Activated CD4-positive, CD25-positive, alpha-beta regulatory T cell treated with anti-CD3 and anti-CD28 coated beads, Interleukin-2, amount 50 U/mL, for 72 hours (primary cell): ENCODE data around the gene TMEM151A.
A peak's percentile ranks its signal among the peaks of the same experiment; 100 is the strongest.
"Not testable (repeated sequence)": the region's sequence is repeated elsewhere in the genome, so short reads cannot be mapped to it uniquely, and the experiment has no call there.

Experiments
- DNase-seq: peaks from one replicate; pipeline ENCODE4 v3.0.0; 2021

TMEM151A gene

DNA sequence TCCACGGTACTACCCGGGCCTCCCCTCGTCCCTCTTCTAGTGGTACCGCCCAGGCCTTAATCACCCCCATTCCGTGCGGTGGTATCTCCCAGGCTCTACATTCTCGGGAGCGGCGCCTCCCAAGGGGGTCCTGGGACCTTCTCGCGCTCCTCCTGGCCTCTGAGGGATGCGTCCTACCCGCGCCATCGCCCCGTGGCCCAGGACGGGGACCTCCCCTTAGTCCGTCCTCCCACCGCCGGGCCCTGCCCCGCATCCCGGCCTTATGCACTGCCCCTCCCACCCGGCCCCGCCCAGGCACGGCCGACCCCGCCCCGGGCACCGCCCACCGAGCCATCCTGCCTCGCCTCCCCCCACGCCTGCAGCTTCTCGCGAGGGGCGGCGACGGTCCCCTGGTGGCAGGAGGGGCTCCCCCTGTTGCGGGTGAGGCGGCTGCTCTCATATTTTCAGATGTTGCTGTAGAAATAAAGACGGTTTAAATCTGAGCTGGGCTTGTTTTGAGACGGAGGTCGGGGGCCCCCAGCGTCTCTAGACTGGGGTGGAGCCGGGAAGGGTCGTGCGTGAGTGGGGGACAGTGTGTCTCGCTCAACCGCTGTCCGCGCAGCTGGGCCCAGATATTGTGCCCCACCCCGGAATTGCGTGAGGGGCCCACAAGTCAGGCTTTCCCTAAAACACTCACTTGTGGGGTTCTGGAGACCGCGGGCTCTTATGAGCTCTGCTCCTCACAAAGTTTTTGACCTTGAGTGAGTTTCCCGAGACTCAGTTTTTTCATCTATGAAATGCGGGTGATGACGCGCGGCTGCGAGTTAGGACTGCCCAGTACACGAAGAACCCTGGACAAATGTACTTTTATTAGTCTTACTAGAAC is 24.1 kb upstream of the TMEM151A start:
- DNase-seq: peak; percentile 84

DNA sequence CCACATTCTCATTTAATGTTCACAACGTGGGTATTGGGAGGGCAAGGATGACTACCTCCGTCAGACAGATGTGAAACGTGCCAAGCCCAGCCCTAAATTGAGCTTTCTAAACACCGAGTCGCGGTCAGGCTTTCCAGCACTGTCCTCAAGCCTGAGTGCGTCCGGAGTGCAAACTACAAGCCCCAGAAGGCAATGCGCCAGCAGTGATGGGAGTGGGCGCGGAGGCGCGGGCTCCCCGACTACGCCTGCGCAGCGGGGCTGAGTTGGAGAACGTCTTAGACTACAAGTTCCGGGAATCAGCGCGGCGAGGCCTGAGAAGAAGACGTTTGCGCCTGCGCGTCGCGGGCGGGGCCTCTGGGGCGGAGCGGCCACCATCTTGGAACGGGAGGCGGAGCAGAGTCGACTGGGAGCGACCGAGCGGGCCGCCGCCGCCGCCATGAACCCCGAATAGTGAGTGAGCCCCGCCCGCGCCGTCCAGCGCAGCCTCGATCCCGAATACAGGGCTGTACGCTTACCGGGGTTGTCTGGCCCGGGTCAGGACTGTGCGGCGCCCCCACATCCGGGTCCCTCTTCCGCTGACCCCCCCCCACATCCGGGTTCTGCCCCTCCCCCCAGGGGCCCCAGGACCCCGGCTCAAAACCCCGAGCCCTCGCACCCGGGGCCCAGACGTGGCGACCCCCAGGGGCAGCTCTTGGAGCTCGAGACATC is 23.3 kb upstream of the TMEM151A start, which contains the start of gene RAB1B:
Gene RAB1B, plus strand, starts transcription at position 396 of the 708 bp plus-strand sequence. Its CDS starts 41 bp downstream, at position 437.
- DNase-seq: peak; percentile 99

DNA sequence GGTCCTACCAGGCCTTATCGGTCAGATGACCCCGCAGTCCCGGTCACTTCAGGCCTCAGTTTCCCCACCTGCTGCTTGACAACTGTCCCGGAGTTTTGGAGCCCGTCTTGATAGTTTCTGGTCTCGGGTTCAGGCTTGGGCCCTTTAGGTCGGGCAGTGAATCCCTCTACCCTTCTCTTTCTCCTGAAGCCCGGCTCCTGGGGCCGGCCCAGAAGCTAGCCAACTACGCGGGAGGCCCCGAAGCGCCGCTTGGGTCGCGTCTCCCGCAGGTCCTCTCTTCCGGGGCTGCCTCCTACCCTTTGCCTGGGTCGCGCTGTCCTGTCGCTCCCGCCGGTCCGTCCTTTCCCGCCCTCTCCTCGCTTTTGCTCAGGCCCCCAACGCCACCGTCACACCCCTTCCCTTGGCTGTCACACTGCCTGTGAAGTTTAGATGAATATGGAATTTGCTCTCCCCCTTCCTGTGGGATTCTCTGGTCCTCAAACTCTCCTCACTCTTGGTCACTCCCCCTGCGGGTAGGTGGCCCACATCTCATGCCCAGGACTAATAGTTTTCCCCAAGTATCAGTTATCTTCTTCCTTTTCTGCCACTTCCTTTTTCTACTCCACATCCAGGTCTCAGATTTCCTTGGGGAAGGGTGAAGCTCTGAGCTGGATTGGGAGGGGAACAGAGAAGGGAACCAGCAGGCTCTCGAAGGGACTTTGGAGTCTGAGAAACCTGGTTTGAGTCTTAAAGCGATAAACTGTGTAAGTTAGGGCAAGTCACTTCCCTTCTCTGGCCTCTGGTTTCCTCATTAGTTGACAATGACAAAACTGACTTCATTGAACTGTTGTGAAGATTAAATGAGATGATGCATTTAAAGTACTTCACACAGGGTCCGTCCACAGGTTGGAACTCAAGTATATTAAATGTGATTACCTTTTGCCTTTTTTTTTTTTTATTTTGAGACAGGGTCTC is 22.5 kb upstream of the TMEM151A start:
- no peak for DNase-seq

DNA sequence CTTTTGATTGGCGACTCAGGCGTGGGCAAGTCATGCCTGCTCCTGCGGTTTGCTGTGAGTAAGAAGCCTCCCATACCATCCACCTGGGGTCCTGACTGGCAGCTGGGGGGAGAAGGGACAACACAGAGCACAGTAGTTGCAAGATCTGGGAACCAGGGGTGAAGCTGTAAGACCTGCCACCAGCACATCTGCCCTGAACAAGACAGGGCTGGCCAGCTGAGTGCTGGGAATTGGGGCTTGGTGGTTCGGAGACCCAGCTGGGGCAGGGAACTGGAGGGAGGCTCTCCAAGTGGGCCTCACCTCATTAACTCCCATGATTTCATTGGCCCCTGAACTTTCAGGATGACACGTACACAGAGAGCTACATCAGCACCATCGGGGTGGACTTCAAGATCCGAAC is 19.9 kb upstream of the TMEM151A start:
- DNase-seq: no peak

DNA sequence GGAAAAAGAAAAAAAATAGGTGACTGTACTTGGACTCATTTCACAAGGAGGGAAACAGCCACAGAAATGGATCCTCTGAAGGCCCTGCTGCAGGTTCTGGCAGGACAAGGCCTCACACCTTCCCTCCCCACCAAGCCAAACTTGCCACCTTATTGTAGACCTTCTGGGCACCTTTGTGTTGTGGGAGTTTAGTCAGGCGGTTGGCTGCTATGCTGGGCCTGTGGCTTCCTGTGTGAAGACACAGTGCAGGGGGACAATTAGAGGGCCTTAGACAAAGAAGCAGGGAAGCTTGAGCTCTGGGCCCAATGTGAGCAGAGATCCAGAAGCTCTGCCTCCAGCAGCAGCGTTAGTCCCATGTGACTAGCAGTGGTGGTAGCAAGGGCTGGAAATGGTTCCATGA is 19.1 kb upstream of the TMEM151A start:
- DNase-seq: no peak

DNA sequence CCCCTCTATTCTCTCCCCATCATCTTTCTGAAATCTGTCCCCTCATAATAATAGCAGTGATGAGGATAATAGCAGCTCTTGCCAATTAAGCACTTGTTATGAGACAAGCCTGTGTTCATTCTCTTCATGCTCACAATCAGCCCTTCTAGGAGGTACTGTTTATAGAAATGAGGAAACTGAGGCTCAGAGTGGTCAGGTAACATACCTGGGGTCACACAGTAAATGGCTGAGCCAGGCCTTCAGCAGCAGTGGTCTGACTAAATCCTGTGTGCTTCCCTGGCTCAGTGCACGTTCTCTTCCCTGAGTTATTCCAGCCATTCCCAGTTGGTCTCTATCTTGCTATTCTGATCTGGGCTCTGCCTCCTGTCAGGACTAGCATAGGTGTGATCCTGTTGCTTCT is 17.5 kb upstream of the TMEM151A start:
- no peak for DNase-seq

DNA sequence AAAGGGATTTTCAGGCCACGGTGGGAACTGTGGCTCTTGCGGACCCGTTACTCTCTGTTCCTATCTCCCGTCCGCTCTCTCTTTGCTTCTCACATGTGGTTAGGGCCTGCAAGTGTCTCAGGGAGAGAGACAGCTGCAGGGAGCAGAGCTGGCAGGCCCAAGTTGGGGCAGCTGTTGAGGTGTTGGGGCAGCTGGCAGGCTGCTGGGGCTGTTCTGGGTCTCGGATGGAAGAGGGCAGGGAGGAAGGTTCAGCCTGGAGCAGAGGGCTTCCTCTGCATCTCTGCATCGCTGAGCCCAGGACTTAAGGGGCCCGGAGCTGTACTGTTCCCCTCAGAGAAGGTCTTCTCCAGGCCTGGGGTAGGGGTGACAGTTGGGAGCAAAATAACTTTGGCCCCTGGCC is 16.3 kb upstream of the TMEM151A start:
- no peak for DNase-seq

DNA sequence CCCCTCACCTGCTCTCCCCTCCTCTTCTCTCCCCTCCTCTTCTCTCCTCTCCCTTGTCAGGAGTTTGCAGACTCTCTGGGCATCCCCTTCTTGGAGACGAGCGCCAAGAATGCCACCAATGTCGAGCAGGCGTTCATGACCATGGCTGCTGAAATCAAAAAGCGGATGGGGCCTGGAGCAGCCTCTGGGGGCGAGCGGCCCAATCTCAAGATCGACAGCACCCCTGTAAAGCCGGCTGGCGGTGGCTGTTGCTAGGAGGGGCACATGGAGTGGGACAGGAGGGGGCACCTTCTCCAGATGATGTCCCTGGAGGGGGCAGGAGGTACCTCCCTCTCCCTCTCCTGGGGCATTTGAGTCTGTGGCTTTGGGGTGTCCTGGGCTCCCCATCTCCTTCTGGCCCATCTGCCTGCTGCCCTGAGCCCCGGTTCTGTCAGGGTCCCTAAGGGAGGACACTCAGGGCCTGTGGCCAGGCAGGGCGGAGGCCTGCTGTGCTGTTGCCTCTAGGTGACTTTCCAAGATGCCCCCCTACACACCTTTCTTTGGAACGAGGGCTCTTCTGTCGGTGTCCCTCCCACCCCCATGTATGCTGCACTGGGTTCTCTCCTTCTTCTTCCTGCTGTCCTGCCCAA is 15.6 kb upstream of the TMEM151A start:
- DNase-seq: no peak

DNA sequence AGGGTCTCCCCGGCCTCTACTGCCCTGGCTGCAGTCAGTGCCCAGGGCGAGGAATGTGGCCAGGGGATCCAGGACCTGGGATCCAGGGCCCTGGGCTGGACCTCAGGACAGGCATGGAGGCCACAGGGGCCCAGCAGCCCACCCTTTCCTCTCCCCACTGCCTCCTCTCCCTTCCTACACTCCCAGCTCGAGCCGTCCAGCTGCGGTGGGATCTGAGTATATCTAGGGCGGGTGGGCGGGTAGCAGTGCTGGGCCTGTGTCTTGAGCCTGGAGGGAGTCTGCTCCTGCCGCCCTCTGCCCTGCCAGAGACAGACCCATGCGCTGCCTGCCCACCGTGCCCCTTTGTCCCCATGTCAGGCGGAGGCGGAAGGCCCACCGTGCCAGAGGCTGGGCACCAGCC is 15.1 kb upstream of the TMEM151A start:
- not testable (repeated sequence) for DNase-seq

DNA sequence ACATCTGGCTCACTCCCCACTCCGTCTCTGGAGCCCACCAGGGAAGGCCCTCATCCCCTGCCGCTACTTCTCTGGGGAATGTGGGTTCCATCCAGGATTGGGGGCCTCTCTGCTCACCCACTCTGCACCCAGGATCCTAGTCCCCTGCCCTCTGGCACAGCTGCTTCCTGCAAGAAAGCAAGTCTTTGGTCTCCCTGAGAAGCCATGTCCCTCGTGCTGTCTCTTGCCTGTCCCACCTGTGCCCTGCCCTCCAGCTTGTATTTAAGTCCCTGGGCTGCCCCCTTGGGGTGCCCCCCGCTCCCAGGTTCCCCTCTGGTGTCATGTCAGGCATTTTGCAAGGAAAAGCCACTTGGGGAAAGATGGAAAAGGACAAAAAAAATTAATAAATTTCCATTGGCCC is 14.6 kb upstream of the TMEM151A start:
- not testable (repeated sequence) for DNase-seq

DNA sequence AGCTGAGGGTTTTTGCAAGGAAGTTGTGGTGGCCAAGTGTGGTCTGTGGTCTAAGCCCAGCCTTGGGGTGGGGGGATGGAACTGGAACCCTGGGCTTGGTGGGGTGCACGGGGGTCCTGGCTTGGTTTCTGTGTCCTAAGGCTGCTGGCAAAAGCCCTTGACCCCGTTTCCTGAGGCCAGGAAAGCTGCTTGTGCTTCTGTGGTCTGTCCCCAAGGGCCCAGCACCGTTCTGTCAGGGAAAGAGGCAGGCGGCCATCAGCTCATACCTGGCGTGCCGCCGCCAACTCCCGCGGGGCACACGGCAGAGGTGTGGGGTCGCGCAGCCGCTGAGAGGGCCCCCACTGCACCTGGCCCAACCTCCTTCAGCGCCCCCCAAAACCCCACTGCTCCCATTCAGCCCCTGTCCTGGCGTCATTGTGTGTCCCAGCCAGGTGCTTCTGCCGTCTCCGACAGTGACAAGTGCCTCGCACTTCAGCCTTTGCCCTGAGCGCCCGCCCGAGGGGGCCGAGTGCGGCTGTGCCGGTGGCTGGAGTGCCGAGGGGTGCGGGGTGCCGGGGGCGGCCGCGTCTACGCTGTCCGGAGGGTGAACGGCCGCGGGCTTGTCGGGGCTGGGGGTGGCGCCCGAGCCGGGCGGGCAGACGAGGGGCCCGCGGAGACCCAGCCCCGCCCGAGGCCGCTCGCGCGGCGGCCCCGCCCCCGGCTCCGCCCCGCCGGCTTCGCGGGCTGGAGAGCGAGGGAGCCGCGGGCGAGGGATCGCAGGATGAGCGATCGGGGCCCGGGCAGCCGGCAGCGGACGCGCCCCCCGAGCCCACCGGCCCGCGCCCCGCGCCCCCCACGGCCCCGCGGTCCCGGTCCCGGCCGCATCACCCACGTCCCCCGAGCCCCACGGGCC is 14.0 kb upstream of the TMEM151A start, which contains the start of gene CNIH2:
Gene CNIH2, plus strand, starts transcription at position 705 of the 892 bp plus-strand sequence. CDS start 282 bp downstream, outside the sequence.
- peak; percentile 54 for DNase-seq

DNA sequence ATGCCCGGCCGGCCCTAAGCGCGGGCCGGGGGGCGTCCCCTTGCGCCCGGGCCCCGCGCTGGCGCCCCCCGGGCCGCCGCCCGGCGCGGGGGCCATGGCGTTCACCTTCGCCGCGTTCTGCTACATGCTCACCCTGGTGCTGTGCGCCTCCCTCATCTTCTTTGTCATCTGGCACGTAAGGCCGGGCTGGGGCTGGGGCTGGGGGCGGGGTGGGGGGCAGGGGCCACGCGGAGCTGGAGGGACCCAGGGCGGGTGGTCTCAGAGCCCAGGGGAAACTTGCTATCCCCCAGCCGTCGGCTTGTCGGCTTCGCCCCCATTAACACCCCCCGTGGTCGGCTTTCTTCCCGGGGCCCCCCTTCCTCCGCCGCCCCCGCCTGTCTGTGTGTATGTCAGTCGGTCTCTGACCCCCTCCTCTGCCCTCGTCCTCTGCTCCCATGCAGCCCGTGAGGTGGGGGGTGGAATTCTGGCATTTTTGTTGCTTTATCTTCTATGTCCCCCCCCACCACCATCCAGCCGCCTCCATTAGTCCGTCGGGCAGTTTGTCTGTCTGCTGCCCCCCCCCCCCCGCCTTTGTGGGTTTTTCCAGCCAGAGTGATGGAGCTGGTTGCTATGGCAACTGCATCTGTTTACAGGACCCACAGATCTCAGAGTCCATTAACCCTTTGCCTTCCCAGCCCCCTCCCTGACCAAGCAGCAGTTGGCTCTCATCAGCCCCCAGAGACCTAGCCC is 13.2 kb upstream of the TMEM151A start:
- no peak for DNase-seq

DNA sequence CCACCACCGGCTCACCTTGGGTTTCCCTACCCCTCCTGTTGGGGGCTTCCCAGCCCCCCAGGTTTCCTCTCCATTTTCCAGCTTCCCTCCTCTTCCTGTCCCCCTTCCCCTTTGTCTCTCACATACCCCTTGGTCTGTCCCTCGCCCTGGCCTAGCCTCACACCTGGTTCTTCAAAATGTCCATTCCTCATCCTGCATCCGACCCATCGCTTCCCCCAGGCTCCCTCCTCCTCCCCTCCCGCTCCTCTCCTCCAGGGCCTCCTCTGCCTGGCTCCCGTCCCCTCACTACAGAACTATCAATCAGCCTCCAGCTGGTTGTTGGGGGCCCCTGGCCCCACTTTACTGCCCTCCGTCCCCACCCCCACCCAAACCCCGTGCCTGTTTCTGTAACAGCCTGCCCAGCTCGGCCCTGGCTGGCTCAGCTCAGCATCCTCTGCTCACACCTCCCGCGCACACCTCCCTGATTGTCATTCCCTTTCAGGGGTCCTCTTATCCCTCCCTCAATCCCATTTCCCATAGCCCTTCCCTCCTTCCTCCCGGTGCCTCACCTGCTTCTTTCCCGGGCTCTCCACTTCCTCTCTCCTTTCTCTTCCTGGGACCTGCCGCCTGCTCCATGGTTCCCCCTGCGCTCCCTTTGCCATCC is 12.5 kb upstream of the TMEM151A start:
- no peak for DNase-seq

DNA sequence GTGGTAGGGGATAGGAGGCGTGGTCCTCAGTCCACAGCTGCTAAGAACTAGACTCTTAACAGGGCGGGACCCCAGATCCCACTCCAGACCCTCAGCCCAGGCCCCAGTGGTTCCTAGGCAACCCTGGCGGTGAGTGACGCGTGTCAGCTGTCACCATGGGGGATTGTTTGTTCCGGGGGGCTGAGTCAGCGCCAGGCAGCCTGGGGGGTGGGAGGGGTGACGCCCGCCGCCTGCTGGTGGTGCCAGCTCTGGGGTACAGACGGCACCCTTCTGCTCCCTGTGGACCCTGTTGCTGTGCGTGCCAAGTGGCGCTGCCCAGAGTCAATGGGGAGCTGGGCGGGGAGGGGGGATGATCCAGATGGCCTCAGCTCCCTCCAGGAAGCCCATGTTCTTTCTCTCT is 11.3 kb upstream of the TMEM151A start:
- DNase-seq: no peak

DNA sequence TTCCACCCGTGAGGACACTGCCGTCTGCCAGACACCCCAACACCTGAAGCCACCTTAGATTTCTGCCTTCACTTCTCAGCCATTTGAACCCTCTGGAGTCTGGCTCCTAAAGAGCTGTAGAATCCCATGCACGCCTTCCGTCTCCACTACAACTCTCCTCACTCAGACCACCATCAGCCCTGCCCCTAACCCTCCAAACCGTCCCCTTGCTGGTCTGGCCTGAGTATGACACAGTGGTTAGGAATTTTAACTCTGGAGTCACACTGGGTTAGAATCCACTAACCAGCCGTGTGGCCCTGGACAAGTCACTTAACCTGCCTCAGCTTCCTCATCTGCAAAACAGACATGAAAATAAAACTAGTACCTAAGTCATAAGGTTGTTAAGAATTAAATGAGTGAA is 10.7 kb upstream of the TMEM151A start:
- no peak for DNase-seq

DNA sequence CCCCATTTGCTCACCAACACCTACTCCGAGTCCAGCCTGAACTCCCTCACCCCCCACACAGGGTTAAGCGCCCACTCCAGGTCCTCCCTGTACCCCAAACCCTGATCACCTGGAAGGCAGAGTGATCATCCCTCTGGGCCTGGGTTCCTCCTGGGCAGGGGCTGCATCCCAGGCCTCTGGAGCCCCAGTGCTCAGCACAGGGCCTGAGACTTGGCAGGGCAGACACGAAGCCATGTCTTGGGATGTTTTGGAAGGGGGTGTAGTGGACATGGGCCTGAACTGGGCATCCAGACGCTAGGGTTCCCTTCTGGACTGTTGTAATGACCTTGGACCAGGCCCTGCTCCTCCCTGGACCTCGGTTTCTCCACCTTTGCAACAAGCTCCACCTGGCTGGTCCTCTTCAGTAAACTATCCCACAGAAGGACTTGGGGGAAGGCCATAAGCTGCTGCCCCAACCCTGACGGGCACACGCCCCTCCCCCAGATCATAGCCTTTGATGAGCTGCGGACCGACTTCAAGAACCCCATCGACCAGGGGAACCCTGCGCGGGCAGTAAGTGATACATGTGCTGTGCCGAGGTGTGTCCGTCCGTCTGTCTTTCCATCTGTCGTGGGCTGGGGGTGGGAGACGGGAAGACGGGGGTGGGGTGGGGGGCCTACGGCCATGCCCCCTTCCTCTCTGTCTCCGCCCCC is 9.8 kb upstream of the TMEM151A start:
- peak; percentile 52 for DNase-seq

DNA sequence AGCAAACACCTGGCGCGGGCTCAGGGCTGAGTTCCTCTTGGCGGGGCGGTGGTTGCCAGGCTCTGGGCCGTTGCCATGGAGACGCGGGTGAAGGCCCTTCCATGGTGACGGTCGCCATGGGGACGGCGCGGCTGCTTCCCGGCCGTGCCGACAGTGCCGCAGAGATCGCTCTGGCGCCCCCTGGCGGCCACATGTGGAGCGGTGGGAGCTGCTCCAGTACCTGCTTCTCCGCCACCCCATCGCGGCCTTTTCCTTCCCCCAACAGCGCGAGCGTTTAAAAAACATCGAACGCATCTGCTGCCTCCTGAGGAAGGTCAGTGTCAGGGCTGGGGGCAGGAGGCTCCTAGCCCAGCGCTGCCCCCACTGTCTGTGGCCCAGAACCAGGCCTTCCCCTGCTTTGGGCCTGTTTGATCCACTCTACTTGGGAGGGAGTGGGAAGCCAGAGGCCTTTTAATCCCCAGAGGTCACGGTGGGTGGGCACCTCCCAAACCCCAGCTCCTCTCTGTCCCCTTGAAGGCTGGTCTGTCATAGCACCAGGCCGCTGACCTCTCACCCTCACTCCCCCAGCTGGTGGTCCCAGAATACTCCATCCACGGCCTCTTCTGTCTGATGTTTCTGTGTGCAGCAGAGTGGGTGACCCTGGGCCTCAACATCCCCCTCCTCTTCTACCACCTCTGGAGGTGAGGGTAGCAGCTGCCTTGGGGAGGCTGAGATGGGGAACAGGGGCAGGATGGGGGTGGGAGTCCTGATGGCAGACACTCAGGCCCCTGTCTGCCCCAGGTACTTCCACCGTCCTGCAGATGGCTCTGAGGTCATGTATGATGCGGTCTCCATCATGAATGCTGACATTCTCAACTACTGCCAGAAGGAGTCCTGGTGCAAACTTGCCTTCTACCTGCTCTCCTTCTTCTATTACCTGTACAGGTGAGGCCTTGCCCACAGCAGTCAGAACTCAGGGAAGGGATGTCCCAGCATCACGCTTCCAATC is 8.9 kb upstream of the TMEM151A start:
- peak; percentile 99 for DNase-seq

DNA sequence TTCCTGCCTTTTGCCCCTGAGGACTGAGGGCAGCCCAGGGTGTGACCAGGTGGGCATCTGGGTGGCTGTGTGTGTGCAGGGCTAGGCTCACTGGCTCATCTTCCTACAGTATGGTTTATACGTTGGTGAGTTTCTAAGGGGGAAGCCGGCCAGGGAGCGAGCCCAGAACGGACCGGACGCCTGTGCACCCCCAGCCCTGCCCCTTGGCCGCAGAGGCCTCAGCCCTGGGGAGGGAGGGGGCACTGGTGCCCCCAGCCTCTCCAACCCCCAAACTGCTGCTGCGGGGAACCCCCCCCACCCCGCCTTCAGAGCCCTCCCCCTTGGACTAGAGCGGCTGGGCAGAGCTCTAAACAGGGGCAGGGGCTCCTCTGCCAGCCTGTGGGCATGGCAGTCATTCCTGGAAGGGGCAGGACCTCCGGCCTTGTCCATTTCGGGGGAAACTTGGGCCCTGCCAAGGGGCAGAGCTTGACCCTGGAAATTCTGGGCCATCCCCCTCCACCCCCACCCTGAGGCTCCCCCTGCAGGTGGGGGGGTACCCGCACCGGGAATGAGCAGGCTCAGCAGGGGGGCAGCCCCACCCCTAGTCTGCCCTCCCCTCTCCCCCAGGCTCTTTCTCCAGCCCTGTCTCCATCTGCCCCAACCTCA is 8.1 kb upstream of the TMEM151A start:
- no peak for DNase-seq
